Stimulated activated CD8-positive, alpha-beta memory T cell treated with anti-CD3 and anti-CD28 coated beads, Interleukin-15, amount 100 ng/mL, for 48 hours (primary cell): ENCODE data around the gene FGFBP1.
"Not testable (repeated sequence)": the region's sequence is repeated elsewhere in the genome, so short reads cannot be mapped to it uniquely, and the experiment has no call there.

Experiments used
- DNase-seq, 2 donors: peaks; one replicate each; pipeline ENCODE4 v3.0.0-alpha.2; 2020; ENCODE audit warnings: low read depth in 2 of 2

FGFBP1 gene

GRCh38 chr4:15945516-15945915 is 7.0 kb upstream of the FGFBP1 start:
- DNase-seq = no peak

DNA sequence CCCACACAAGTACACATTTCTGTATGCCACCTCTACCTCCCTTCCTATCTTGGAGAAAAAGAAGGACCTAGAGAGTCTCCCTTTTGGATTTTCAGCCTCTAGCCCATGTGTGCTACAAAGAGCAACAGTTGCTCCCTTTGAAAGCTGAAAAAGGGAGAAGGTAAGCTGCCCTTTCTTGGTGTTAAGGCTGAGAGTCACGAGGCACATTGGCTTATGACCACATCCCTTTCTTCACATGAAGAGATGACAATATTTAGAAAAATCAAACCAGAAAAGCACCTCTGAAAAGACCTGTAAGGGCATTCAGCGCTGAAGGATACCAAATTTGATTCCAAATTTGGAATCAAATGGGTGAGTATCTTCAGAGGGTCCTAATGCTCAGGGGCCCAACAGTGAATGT is 6.4 kb upstream of the FGFBP1 start:
- DNase-seq = no peak

DNA sequence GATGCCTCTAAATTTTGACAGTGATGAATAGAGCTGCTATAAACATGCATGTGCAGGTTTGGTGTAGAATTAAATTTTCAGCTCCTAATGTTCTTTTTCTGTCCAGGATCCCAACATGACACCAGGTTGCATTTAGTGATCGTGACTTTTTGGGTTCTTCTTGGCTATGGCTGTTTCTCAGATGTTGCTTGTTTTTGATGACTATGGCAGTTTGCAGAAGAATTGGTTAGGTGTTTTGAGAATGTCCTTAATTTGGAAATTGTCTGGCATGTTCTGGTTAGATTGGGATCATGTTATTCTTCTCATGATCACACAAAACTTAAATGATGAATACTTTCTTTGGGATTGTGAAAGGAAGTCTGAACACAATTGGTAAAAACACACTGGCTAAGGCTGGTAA is 3.7 kb upstream of the FGFBP1 start:
- DNase-seq = no peak

- DNase-seq = no peak
These were observed 358 bp downstream of the FGFBP1 start for GRCh38 chr4:15938182-15938581.

GRCh38 chr4:15936495-15936894 is 2.0 kb downstream of the FGFBP1 start:
- no peak for DNase-seq

GRCh38 chr4:15935504-15936402 is 2.8 kb downstream of the FGFBP1 start:
- no peak for DNase-seq

GRCh38 chr4:15934259-15934658 is 4.3 kb downstream of the FGFBP1 start:
- no peak for DNase-seq

DNA sequence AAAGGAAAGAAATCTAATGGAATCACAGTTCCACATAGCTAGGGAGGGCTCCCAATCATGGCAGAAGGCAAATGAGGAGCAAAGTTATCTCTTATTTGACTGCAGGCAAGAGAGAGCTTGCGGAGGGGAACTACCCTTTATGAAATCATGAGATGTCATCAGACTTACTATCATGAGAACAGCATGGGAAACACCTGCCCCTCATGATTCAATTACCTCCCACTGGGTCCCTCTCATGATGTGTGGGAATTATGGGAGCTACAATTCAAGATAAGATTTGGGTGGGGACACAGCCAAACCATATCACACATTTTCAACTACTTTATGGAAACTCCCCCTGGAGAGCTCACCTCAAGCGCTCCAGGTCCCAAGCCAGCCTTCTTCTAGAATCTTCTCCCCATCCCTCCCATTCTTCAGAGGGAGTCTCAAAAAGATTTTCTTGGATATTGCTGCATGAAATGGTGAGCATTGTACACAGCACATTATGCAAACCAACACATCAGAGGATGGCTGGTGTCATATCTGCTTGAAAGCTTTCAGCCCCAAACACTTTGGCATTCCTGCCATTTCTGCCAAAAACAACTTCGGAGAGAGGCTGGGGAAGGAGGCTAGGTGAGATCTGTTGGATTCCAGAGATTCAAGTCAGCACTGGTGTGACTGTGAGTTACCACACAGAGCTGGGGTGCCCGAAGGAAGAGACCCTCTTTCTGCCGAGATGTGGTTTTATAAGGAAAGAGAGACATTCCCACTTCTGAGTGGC is 6.9 kb downstream of the FGFBP1 start:
- DNase-seq = no peak

GRCh38 chr4:15930314-15930713 is 8.2 kb downstream of the FGFBP1 start:
- no peak for DNase-seq

DNA sequence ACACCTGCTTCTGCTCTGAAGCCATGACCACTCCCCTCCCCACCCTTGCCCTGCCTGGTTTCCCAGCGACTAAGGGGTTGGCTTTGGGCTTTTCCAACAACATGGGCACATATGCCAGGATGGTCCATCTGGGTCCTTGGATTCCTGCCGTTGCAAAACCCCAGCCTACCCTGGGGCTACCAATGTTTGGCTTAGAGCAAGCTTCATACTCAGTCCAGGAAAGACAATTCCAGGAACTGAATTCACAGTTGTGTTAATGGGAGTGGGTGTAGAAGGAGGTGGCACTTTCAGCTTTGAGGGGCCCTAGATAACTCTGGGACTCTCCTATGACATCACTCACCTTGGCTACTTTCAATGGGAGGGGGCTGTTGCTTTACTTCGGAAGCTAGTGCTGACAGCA is 9.0 kb downstream of the FGFBP1 start:
- DNase-seq = no peak

DNA sequence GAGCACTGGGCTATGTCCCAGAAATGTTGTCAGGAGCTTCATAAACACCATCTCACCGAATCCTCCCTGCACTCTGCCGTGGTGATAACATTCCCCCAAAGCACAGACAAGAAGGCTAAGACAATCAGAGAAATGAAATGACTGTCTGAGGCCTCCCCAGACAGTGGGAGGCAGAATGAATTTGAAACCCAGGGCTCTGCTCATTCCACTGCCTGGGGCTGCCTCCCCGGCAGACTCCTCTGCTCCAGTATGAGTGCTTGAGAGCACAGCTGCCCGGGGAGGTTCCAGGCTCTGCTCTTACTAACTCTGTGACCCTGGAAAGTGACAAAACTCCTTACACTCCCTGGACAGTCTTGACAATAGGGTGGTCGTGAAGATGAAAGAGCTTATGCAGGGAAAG is 9.7 kb downstream of the FGFBP1 start:
- no peak for DNase-seq

GRCh38 chr4:15926486-15926885 is 12.1 kb downstream of the FGFBP1 start:
- no peak for DNase-seq

GRCh38 chr4:15925830-15926229 is 12.7 kb downstream of the FGFBP1 start:
- no peak for DNase-seq

DNA sequence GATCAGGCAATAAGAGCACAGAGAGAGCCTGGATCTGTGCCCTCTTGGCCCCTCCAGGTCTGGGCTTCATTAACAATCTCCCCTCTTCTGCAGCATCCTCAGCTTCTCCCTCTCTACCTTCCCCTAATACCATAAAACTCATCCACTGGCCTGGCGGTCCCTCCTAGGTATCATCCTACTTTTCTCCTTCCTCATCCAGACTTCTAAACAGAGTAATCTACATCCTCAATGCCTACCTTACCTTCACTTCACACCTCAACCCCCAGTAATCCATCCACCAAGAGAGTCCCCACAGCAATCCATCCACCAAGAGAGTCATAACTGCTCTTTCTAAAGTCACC is 17.0 kb downstream of the FGFBP1 start:
- DNase-seq = no peak

GRCh38 chr4:15920723-15921591 is 17.6 kb downstream of the FGFBP1 start:
- DNase-seq = no peak

DNA sequence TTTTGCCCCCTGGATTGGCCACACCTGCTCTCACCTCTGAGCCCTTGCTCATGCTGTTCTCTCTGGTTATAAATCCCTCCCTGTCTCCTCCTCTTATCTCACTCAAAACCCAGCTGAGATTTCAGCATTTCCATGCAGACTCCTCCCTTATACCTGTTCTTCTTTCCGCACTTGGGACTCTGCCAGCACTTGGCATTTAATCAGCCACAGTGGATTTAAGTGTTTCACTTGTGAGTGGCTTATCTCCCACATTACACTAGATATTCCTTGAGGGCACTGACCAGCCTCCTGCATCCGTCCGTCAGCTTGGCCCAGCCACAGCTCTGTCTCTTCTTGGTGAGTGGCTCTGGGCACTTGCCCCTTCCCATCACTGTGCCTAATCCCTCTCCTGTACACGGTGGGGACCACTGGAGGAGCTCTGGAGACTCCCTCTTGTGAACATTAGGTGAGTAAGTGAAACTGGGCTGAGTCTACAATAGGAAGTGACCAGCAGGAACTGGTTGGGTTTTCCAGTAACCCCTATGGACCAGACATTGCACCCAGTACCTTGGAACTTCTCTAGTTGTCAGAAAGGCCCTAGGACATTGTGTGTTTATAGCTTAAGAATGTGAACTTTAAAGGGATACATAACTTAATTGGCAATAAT is 19.9 kb downstream of the FGFBP1 start:
- DNase-seq = no peak

GRCh38 chr4:15917297-15917696 is 21.2 kb downstream of the FGFBP1 start:
- DNase-seq = no peak

DNA sequence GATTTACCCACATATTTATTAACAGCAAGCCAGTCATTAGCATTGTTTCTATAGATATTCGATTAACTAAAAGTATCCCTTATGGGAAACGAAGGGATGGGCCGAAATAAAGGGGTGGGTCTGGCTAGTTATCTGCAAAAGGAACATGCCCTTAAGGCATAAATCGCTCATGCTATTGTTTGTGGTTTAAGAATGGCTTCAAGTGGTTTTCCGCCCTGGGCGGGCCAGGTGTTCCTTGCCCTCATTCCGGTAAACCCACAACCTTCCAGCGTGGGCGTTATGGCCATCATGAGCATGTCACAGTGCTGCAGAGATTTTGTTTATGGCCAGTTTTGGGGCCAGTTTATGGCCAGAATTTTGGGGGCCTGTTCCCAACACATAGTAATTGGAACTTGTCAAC is 22.2 kb downstream of the FGFBP1 start:
- DNase-seq = not testable (repeated sequence)

GRCh38 chr4:15914736-15915135 is 23.8 kb downstream of the FGFBP1 start:
- no peak for DNase-seq

- DNase-seq = no peak
These were observed 24.2 kb downstream of the FGFBP1 start for GRCh38 chr4:15914291-15914690.

DNA sequence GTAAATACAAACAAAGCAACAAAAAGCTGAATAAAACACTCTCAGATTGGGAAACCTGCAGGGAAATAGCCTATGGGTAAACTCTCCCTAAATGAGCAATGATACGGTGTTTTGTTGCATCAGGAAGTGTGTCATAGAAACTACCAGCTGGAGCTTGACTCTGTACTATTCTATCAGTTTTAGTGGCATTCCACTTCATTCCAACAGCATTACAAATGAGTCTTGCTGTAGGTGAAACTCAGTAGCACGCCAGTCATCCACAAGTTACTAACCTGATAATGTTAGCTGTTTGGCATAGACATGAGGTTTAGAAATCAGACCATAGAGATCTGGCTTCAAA is 24.9 kb downstream of the FGFBP1 start:
- DNase-seq = no peak
